IMR-90 (cell line): ENCODE measurements around the gene CBR4. TPM values are rescaled to one million over a fixed set of nuclear protein-coding genes. Genes with fewer than 3 reads are reported as not detected.

Experiments
- ATAC-seq: fragments of 200-7000 bp; cut with Tn5 transposase; 2 replicates; pipeline ENCODE4 v1.9.1; 2020; ENCODE audit warnings: low read depth, mild to moderate bottlenecking, moderate library complexity
- BruUV-seq: library from RNA; stranded (reverse); fragments of 400-500 nt; replicated peaks from 2 replicates; lab custom pipeline; 2021; lab: Mats Ljungman, UMichigan
- CTCF ChIA-PET: fragments of 300-600 bp; formaldehyde crosslinking; extraction: SDS; loops from one replicate; lab custom pipeline; 2021; ENCODE audit warnings: antibody characterized with exemption; lab: Yijun Ruan, JAX
- POLR2A ChIA-PET: fragments of 300-600 bp; sonication (Branson Sonifier 250); formaldehyde crosslinking; loops from one replicate; lab custom pipeline; 2022; ENCODE audit warnings: antibody characterized with exemption; ENCODE audit not compliant: unreplicated experiment; lab: Charles Lee
- DNase-seq: peaks from one replicate; pipeline ENCODE4 v3.0.0; 2013
- H2AFZ ChIP-seq: replicated peaks from 2 replicates; pipeline ENCODE3; 2013; ENCODE audit warnings: low read length, mild to moderate bottlenecking; ENCODE audit not compliant: poor library complexity
- H2AK5ac ChIP-seq: 2 replicates; pipeline ENCODE4 v1.6.1; 2013; ENCODE audit warnings: low read depth, low read length, inconsistent platforms
- H2AK9ac ChIP-seq: replicated peaks from 2 replicates; pipeline ENCODE3; 2013; ENCODE audit warnings: mild to moderate bottlenecking, low read depth, low read length, moderate library complexity; ENCODE audit not compliant: poor library complexity
- H2BK120ac ChIP-seq: 2 replicates; pipeline ENCODE4 v1.6.1; 2013; ENCODE audit warnings: low read depth, low read length, inconsistent platforms
- H2BK15ac ChIP-seq: 3 replicates; pipeline ENCODE4 v1.6.1; 2013; ENCODE audit warnings: low read depth, low read length, inconsistent platforms
- H2BK20ac ChIP-seq: 2 replicates; pipeline ENCODE4 v1.6.1; 2013; ENCODE audit warnings: low read depth, mild to moderate bottlenecking, inconsistent platforms, low read length, moderate library complexity
- H2BK5ac ChIP-seq: 2 replicates; pipeline ENCODE4 v1.6.1; 2013; ENCODE audit warnings: mild to moderate bottlenecking, low read depth, low read length, inconsistent platforms; ENCODE audit not compliant: poor library complexity, severe bottlenecking
- H3K14ac ChIP-seq: replicated peaks from 2 replicates; pipeline ENCODE4 v1.6.1; 2013; ENCODE audit warnings: low read depth, low read length, inconsistent platforms
- H3K18ac ChIP-seq: 2 replicates; pipeline ENCODE4 v1.6.1; 2013; ENCODE audit warnings: low read depth, low read length, control low read depth
- H3K23ac ChIP-seq: 2 replicates; pipeline ENCODE4 v1.6.1; 2013; ENCODE audit warnings: low read depth, low read length, inconsistent platforms
- H3K27ac ChIP-seq: 2 replicates; pipeline ENCODE4 v1.5.1; 2013; ENCODE audit warnings: mild to moderate bottlenecking, control low read depth, low read length; ENCODE audit not compliant: insufficient read depth
- H3K27me3 ChIP-seq: 2 replicates; pipeline ENCODE4 v1.6.1; 2013; ENCODE audit warnings: low read length; ENCODE audit not compliant: control insufficient read depth, insufficient read depth
- H3K36me3 ChIP-seq: 2 replicates; pipeline ENCODE4 v1.6.1; 2013; ENCODE audit warnings: low read length, mixed read lengths; ENCODE audit not compliant: control insufficient read depth, insufficient read depth
- H3K4ac ChIP-seq: 2 replicates; pipeline ENCODE4 v1.6.1; 2013; ENCODE audit warnings: low read depth, low read length, inconsistent platforms
- H3K4me1 ChIP-seq: 2 replicates; pipeline ENCODE4 v1.6.1; 2013; ENCODE audit warnings: low read length, mixed read lengths; ENCODE audit not compliant: control insufficient read depth, insufficient read depth
- H3K4me2 ChIP-seq: 2 replicates; pipeline ENCODE4 v1.6.1; 2013; ENCODE audit warnings: low read depth, mild to moderate bottlenecking, control low read depth, low read length, moderate library complexity
- H3K4me3 ChIP-seq: 2 replicates; pipeline ENCODE4 v1.5.1; 2013; ENCODE audit warnings: low read depth, mild to moderate bottlenecking, control low read depth, low read length, moderate library complexity; ENCODE audit not compliant: insufficient read depth
- H3K56ac ChIP-seq: 2 replicates; pipeline ENCODE4 v1.6.1; 2013; ENCODE audit warnings: low read length, inconsistent platforms; ENCODE audit not compliant: insufficient read depth; ENCODE audit errors: extremely low read depth
- H3K79me1 ChIP-seq, 2 experiments: 2 replicates each; pipeline ENCODE4 v1.6.1; 2013; ENCODE audit warnings: low read length in 2 of 2, inconsistent platforms in 1 of 2, low read depth in 1 of 2
- H3K9ac ChIP-seq: 2 replicates; pipeline ENCODE4 v1.6.1; 2013; ENCODE audit warnings: low read depth, low read length, control low read depth
- H3K9me1 ChIP-seq: 2 replicates; pipeline ENCODE4 v1.6.1; 2013; ENCODE audit warnings: low read length, inconsistent platforms; ENCODE audit not compliant: insufficient read depth
- H3K9me3 ChIP-seq: 2 replicates; pipeline ENCODE4 v1.6.1; 2013; ENCODE audit warnings: low read length; ENCODE audit not compliant: control insufficient read depth, insufficient read depth
- H4K20me1 ChIP-seq: 2 replicates; pipeline ENCODE4 v1.6.1; 2013; ENCODE audit warnings: low read length, inconsistent platforms; ENCODE audit not compliant: insufficient read depth
- H4K5ac ChIP-seq: 2 replicates; pipeline ENCODE4 v1.6.1; 2013; ENCODE audit warnings: mild to moderate bottlenecking, low read depth, low read length, control low read depth
- H4K8ac ChIP-seq, 2 experiments: 2 replicates each; pipeline ENCODE4 v1.6.1; 2013; ENCODE audit warnings: low read depth in 2 of 2, low read length in 2 of 2, control low read depth in 1 of 2, inconsistent platforms in 1 of 2
- H4K91ac ChIP-seq: 2 replicates; pipeline ENCODE4 v1.6.1; 2013; ENCODE audit warnings: low read depth, low read length, inconsistent platforms; ENCODE audit not compliant: insufficient read depth
- CEBPB ChIP-seq: IDR thresholded peaks from 2 replicates; pipeline ENCODE4 v1.6.1; 2012; ENCODE audit warnings: low read depth, low read length, improper control_type of control experiment
- CTCF ChIP-seq: conservative IDR thresholded peaks from 2 replicates; pipeline ENCODE4 v1.5.1; 2012; ENCODE audit warnings: mild to moderate bottlenecking, low read depth, low read length, improper control_type of control experiment
- FOS ChIP-seq: fragments of 150-350 bp; IDR thresholded peaks from 2 replicates; pipeline ENCODE4 v1.6.1; 2016; ENCODE audit warnings: low read depth, low read length
- NFE2L2 ChIP-seq: fragments of 150-350 bp; IDR thresholded peaks from 2 replicates; pipeline ENCODE4 v1.6.1; 2016; ENCODE audit warnings: low read depth, mild to moderate bottlenecking, low read length
- POLR2A ChIP-seq: IDR thresholded peaks from 2 replicates; pipeline ENCODE4 v1.6.1; 2012; ENCODE audit warnings: mild to moderate bottlenecking, low read depth, low read length
- RCOR1 ChIP-seq: IDR thresholded peaks from 2 replicates; pipeline ENCODE4 v1.6.1; 2012; ENCODE audit warnings: mild to moderate bottlenecking, low read length, improper control_type of control experiment; ENCODE audit not compliant: insufficient replicate concordance
- RFX5 ChIP-seq: IDR thresholded peaks from 2 replicates; pipeline ENCODE4 v1.8.0; 2012; ENCODE audit warnings: low read depth, mild to moderate bottlenecking, low read length, moderate library complexity
- USF2 ChIP-seq: fragments of 150-350 bp; IDR thresholded peaks from 2 replicates; pipeline ENCODE4 v1.6.1; 2017; ENCODE audit warnings: mild to moderate bottlenecking, antibody characterized with exemption, low read length, low read depth
- WGBS, 2 experiments: methylation state at CpG; one replicate each; pipeline versions ENCODE4 v1.1.5 to v1.1.7; 2013; ENCODE audit warnings: missing lambda C conversion rate in 2 of 2; ENCODE audit not compliant: insufficient read length in 1 of 2; ENCODE audit errors: extremely low coverage in 2 of 2; 5-methylcytosine and 5-hydroxymethylcytosine counted together
- dilution Hi-C: fragments of 300-500 bp; cut with HindIII; formaldehyde crosslinking; loops from one replicate; pipeline ENCODE4 v1.14.3; 2018; ENCODE audit warnings: low sequenced_read_pairs; ENCODE audit not compliant: unreplicated experiment
- in situ Hi-C: fragments of 300-500 bp; cut with MboI; formaldehyde crosslinking; loops from 3 replicates; pipeline ENCODE4 v1.14.3; 2019; ENCODE audit warnings: low sequenced_read_pairs, inconsistent platforms, mixed read lengths
- intact Hi-C: fragments of 100-400 bp; cut with micrococcal nuclease; formaldehyde crosslinking; loops from 2 replicates; pipeline ENCODE4 v1.10.0; 2022
- polyA plus RNA-seq, 3 experiments: library from polyadenylated mRNA; depleted of rRNA; stranded (reverse); fragments of >200 nt; gene quantifications; 2 replicates each; pipeline ENCODE4 v1.2.3, GENCODE V29; 2012; ENCODE audit warnings: low replicate concordance in 1 of 3
- total RNA-seq: library from RNA; depleted of rRNA; stranded (reverse); fragments of >200 nt; gene quantifications from 2 replicates; pipeline ENCODE4 v1.2.3, GENCODE V29; 2012

The CBR4 gene
- total and polyA plus RNA-seq, 2 of the 4 experiments (the other 2 are of a cell fraction), result 2.7 to 4.5 TPM

GRCh38 chr4:169042608-169043007 lies 32.6 kb upstream of the CBR4 start:
- ATAC-seq, result no peak
- Histone ChIP-seq H3K14ac (no peak overlapping the region), H2BK15ac (no peak overlapping the region), H3K4me3 (no peak overlapping the region), H3K9me1 (no peaks in the 10 kb centered on the region), H3K4me1 (no peaks in the 10 kb centered on the region), H3K36me3 (no peaks in the 10 kb centered on the region), H3K9ac (no peak overlapping the region), H3K4me2 (no peak overlapping the region), H3K56ac (no peak overlapping the region), H2AK9ac (no peak overlapping the region), H2AFZ (no peak overlapping the region), H2BK20ac (no peak overlapping the region), H3K18ac (no peak overlapping the region), H3K79me1 (no peaks in the 10 kb centered on the region), H3K23ac (no peak overlapping the region), H4K8ac (no peak overlapping the region), H3K27ac (no peak overlapping the region), H2BK120ac (no peak overlapping the region), H2BK5ac (no peak overlapping the region), H3K9me3 (no peaks in the 10 kb centered on the region), H3K4ac (no peak overlapping the region), H3K27me3 (peaks cover 2% of the 10 kb centered on the region; the same call in 1 of the 2 replicates), H4K5ac (no peak overlapping the region), H2AK5ac (no peak overlapping the region), H4K20me1 (no peaks in the 10 kb centered on the region), H4K91ac (no peak overlapping the region)
- DNase-seq, result no peak
- CTCF ChIA-PET, result interaction anchor here (0.6 kb wide), 1 partner anchor 17 kb away, joined by 3 read pairs; no protein-coding TSS in a partner anchor
- dilution Hi-C loops (no loop called here), intact Hi-C loops (no loop called here), in situ Hi-C loops (no loop called here)
- no peak for TF ChIP-seq NFE2L2
- no peak for TF ChIP-seq CEBPB
- no peak for TF ChIP-seq RFX5
- TF ChIP-seq RCOR1, result no peak
- no peak for TF ChIP-seq CTCF
- no peak for TF ChIP-seq POLR2A
- TF ChIP-seq USF2, result no peak
- TF ChIP-seq FOS, result no peak
- BruUV-seq, result no TSS peak
- WGBS, 2 experiments, result 86% methylated on average over 1 of the region's 2 CpGs; no CpG with 5 or more reads in 1 of the 2 experiments
- POLR2A ChIA-PET, result no interaction called here
